Endothelial cell of umbilical vein (primary cell): ENCODE data around the gene CLDN16. TPM values are rescaled to one million over a fixed set of nuclear protein-coding genes. Genes with fewer than 3 reads are reported as not detected.

ENCODE experiments used
- BruUV-seq: library from RNA; stranded (reverse); fragments of 400-500 nt; replicated peaks from 2 replicates; lab custom pipeline; 2021; lab: Mats Ljungman, UMichigan
- CTCF ChIA-PET: fragments of 300-600, 350-600 bp; sonication (Branson Sonifier 250); formaldehyde crosslinking; loops from one replicate; lab custom pipeline; 2021; ENCODE audit warnings: antibody characterized with exemption, inconsistent platforms; lab: Charles Lee
- POLR2A ChIA-PET: fragments of 300-600, 350-600 bp; sonication (Branson Sonifier 250); formaldehyde crosslinking; loops from one replicate; lab custom pipeline; 2021; ENCODE audit warnings: antibody characterized with exemption, inconsistent platforms; lab: Charles Lee
- DNase-seq: peaks from one replicate; pipeline ENCODE4 v3.0.0-alpha.2; 2011; ENCODE audit warnings: low read depth, low spot score
- FAIRE-seq: peaks from 2 replicates; lab custom pipeline; 2011; peaks lifted over from hg19 to GRCh38; lab: Jason Lieb, UNC
- H2AFZ ChIP-seq: 2 replicates; pipeline ENCODE4 v1.6.0; 2012; ENCODE audit warnings: low read depth, low read length, control low read depth, inconsistent platforms
- H3K27ac ChIP-seq: 2 replicates; pipeline ENCODE4 v1.5.1; 2011; ENCODE audit warnings: low read depth, mild to moderate bottlenecking, control low read depth, low read length, moderate library complexity; ENCODE audit not compliant: insufficient read depth
- H3K27me3 ChIP-seq, 2 experiments: 2 replicates each; pipeline versions ENCODE4 v1.6.0 to v1.6.1; 2011; ENCODE audit warnings: low read length in 2 of 2, mixed read lengths in 1 of 2; ENCODE audit not compliant: control insufficient read depth in 2 of 2, insufficient read depth in 2 of 2
- H3K36me3 ChIP-seq, 2 experiments: 2 replicates in 1 of 2; 3 replicates in 1 of 2; pipeline ENCODE4 v1.5.1; 2011; ENCODE audit warnings: low read length in 2 of 2, mild to moderate bottlenecking in 1 of 2, moderate library complexity in 1 of 2; ENCODE audit not compliant: control insufficient read depth in 2 of 2, insufficient read depth in 2 of 2; ENCODE audit errors: extremely low read depth in 1 of 2
- H3K4me1 ChIP-seq: 3 replicates; pipeline ENCODE4 v1.5.1; 2011; ENCODE audit warnings: mild to moderate bottlenecking, low read length; ENCODE audit not compliant: control insufficient read depth, insufficient read depth; ENCODE audit errors: extremely low read depth
- H3K4me2 ChIP-seq: 2 replicates; pipeline ENCODE4 v1.6.1; 2011; ENCODE audit warnings: low read length, control low read depth, mixed read lengths; ENCODE audit not compliant: insufficient read depth
- H3K4me3 ChIP-seq, 3 experiments: fragments of 200-600 bp in 1 of 3; sonication (generic), shearing (Covaris generic) in 1 of 3; replicated peaks in 1 of 3; 2 replicates each; pipeline ENCODE4 v1.5.1; 2011 to 2016; ENCODE audit warnings: control low read depth in 3 of 3, low read length in 3 of 3, mild to moderate bottlenecking in 2 of 3, inconsistent platforms in 1 of 3, low read depth in 1 of 3, moderate library complexity in 1 of 3; ENCODE audit not compliant: insufficient read depth in 1 of 3
- H3K79me2 ChIP-seq: 2 replicates; pipeline ENCODE4 v1.6.0; 2012; ENCODE audit warnings: low read length, inconsistent platforms; ENCODE audit not compliant: control insufficient read depth, insufficient read depth
- H3K9ac ChIP-seq: replicated peaks from 2 replicates; pipeline ENCODE3; 2011; ENCODE audit warnings: low read length, control low read depth; ENCODE audit not compliant: insufficient read depth; ENCODE audit errors: extremely low read depth
- H3K9me1 ChIP-seq: replicated peaks from 3 replicates; pipeline ENCODE4 v1.6.0; 2011; ENCODE audit warnings: mild to moderate bottlenecking, low read length; ENCODE audit not compliant: control insufficient read depth, insufficient read depth; ENCODE audit errors: extremely low read depth
- H3K9me3 ChIP-seq: replicated peaks from 2 replicates; pipeline ENCODE4 v1.5.1; 2012; ENCODE audit warnings: low read length, inconsistent platforms; ENCODE audit not compliant: control insufficient read depth, insufficient read depth
- H4K20me1 ChIP-seq: replicated peaks from 2 replicates; pipeline ENCODE3; 2011; ENCODE audit warnings: mild to moderate bottlenecking, low read length; ENCODE audit not compliant: control insufficient read depth, insufficient read depth; ENCODE audit errors: extremely low read depth
- EZH2 ChIP-seq: IDR thresholded peaks from 2 replicates; pipeline ENCODE4 v1.6.1; 2012; ENCODE audit warnings: borderline replicate concordance, low read depth, mild to moderate bottlenecking, moderate library complexity, low read length, inconsistent platforms; ENCODE audit not compliant: severe bottlenecking
- JUN ChIP-seq: IDR thresholded peaks from 2 replicates; pipeline ENCODE4 v1.6.1; 2011; ENCODE audit warnings: borderline replicate concordance, low read depth; ENCODE audit not compliant: insufficient read length, insufficient read depth
- MAX ChIP-seq: IDR thresholded peaks from 2 replicates; pipeline ENCODE4 v1.6.1; 2011; ENCODE audit not compliant: insufficient read depth, insufficient read length
- POLR2A ChIP-seq: IDR thresholded peaks from 2 replicates; pipeline ENCODE4 v1.6.1; 2012; ENCODE audit warnings: low read depth, mild to moderate bottlenecking, control low read depth, low read length
- dilution Hi-C: fragments of 300-500 bp; cut with MboI; formaldehyde crosslinking; loops from one replicate; pipeline ENCODE4 v1.15.0; 2019; ENCODE audit warnings: low sequenced_read_pairs; ENCODE audit not compliant: extremely low pct_ligation_motif_present
- intact Hi-C: fragments of 100-400 bp; cut with micrococcal nuclease; formaldehyde crosslinking; loops from one replicate; pipeline ENCODE4 v1.10.0; 2022
- polyA plus RNA-seq, 4 experiments: library from polyadenylated mRNA; depleted of rRNA in 3 of 4; stranded (reverse) in 3 of 4; unstranded in 1 of 4; fragments of >200 nt; gene quantifications; 2 replicates each; pipeline versions ENCODE4 v1.2.1 to v1.2.3, GENCODE V29; 2011 to 2012; ENCODE audit warnings: missing spikeins in 1 of 4
- total RNA-seq: library from RNA; stranded (reverse); gene quantifications from 2 replicates; pipeline ENCODE4 v1.2.3, GENCODE V29; 2021

CLDN16 gene
- total and polyA plus RNA-seq, 2 donors (not counting 3 experiments of a cell fraction or from before 2014, with no cell fraction given), result 0.01 TPM; not detected in 1

DNA sequence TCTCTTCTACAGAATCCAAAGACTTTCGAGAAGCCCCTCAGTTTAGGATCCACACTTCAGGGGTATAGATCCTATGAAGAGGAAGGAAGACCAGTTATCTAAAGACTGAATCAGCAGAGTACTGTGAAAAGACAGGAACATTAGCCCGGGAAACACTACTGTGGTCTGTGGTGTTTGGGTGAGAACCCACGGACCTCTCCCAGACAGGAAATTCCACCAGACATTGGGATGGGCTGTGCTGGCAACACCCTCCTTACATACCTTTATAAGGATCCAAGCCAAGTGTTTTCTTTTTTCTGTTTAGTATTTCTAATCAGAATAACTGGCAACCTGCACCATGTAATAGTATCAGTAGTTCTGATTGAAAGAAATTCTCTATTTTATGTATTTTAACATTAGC lies 47.7 kb downstream of the CLDN16 start:
- intact Hi-C loops (no loop called here), dilution Hi-C loops (no loop called here)
- Histone ChIP-seq H2AFZ (no peak overlapping the region), H3K4me3 (no peak overlapping the region), H3K36me3 (no peaks in the 10 kb centered on the region), H4K20me1 (no peaks in the 10 kb centered on the region), H3K4me1 (no peaks in the 10 kb centered on the region), H3K9ac (no peak overlapping the region), H3K9me1 (no peaks in the 10 kb centered on the region), H3K4me2 (no peak overlapping the region), H3K9me3 (no peaks in the 10 kb centered on the region), H3K27me3 (peaks cover 0 to 3% of the 10 kb centered on the region in 2 experiments), H3K79me2 (no peaks in the 10 kb centered on the region), H3K27ac (no peak overlapping the region)
- CTCF ChIA-PET, result no interaction called here
- no TSS peak for BruUV-seq
- DNase-seq (no peak), FAIRE-seq (no peak)
- POLR2A ChIA-PET, result no interaction called here
- TF ChIP-seq EZH2, result no peak
- no peak for TF ChIP-seq MAX
- no peak for TF ChIP-seq POLR2A
- no peak for TF ChIP-seq JUN

DNA sequence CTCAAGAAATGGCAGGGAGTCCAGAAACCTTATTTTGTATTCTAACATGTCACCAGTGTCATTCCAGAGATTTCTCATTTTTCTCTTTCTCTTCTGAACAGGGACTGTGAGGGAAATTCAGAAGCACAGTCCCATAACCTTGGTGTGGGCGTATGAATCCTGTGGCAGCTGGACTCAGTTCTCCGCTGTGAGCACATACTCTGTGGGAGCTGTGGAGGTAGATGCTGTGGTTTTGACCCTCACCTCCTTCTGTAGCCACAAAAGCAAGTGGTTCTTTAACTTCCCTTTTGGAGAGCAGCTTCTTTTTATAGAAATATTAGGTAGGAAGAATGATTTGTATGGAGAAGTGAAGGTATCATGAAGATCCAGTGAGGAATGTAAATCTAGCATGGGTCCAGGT lies 48.4 kb downstream of the CLDN16 start:
- no peaks in the 10 kb centered on the region for H3K79me2 ChIP-seq
- no peak overlapping the region for H3K9ac ChIP-seq
- no peak overlapping the region for H3K27ac ChIP-seq
- no peaks in the 10 kb centered on the region for H3K9me1 ChIP-seq
- FAIRE-seq (no peak), DNase-seq (no peak)
- POLR2A ChIA-PET, result no interaction called here
- intact Hi-C loops, result no loop called here
- no peaks in the 10 kb centered on the region for H4K20me1 ChIP-seq
- TF ChIP-seq JUN, result no peak
- CTCF ChIA-PET, result interaction anchor here (1.2 kb wide), 1 partner anchor 12 kb away, joined by 3 read pairs; no protein-coding TSS in a partner anchor
- H3K4me3 ChIP-seq, result no peak overlapping the region
- BruUV-seq, result no TSS peak
- H3K4me1 ChIP-seq, result no peaks in the 10 kb centered on the region
- dilution Hi-C loops, result no loop called here
- H3K36me3 ChIP-seq, result no peaks in the 10 kb centered on the region
- H3K27me3 ChIP-seq, result peaks cover under 1 to 3% of the 10 kb centered on the region in 2 experiments
- no peaks in the 10 kb centered on the region for H3K9me3 ChIP-seq
- H3K4me2 ChIP-seq, result no peak overlapping the region
- H2AFZ ChIP-seq, result no peak overlapping the region
